A549 (cell line): ENCODE results near the gene TBL1Y. TPM values are rescaled to one million over a fixed set of nuclear protein-coding genes. Genes with fewer than 3 reads are reported as not detected.

Experiments used
- ATAC-seq, 2 experiments: fragments of 200-7000 bp in 1 of 2; fragments of >200 bp in 1 of 2; cut with Nextera tagmentation in 1 of 2; cut with Tn5 transposase in 1 of 2; 3 replicates each; pipeline versions ENCODE4 v1.8.0 to v1.9.1; 2018 to 2020; ENCODE audit warnings: mild to moderate bottlenecking in 1 of 2, moderate library complexity in 1 of 2
- CTCF ChIA-PET: fragments of 300-600 bp; sonication (Branson Sonifier 250); formaldehyde crosslinking; extraction: SDS; loops from one replicate; lab custom pipeline; 2021; ENCODE audit warnings: antibody characterized with exemption, inconsistent platforms; lab: Yijun Ruan, JAX
- POLR2A ChIA-PET: fragments of 350-600 bp; formaldehyde crosslinking; extraction: SDS; loops from one replicate; lab custom pipeline; 2021; ENCODE audit warnings: antibody characterized with exemption, inconsistent platforms; lab: Yijun Ruan, JAX
- DNase-seq, 2 experiments: peaks; one replicate each; pipeline versions ENCODE4 v3.0.0 to v3.0.0-alpha.2; 2011 to 2016; ENCODE audit warnings: low read depth in 1 of 2, low spot score in 1 of 2
- FAIRE-seq: peaks from 2 replicates; lab custom pipeline; 2011; peaks lifted over from hg19 to GRCh38; lab: Jason Lieb, UNC
- H3K27ac ChIP-seq, 2 experiments: fragments of >200 bp; sonication (Bioruptor Twin); formaldehyde crosslinking; 3 replicates each; pipeline ENCODE4 v1.5.1; 2016 to 2017
- H3K4me1 ChIP-seq: fragments of >200 bp; sonication (Bioruptor Twin); formaldehyde crosslinking; 3 replicates; pipeline ENCODE4 v1.6.1; 2016
- H3K4me2 ChIP-seq: fragments of >200 bp; sonication (Bioruptor Twin); formaldehyde crosslinking; 3 replicates; pipeline ENCODE4 v1.6.1; 2016
- H3K4me3 ChIP-seq: fragments of >200 bp; sonication (Bioruptor Twin); formaldehyde crosslinking; 3 replicates; pipeline ENCODE4 v1.5.1; 2016
- H3K9me3 ChIP-seq: fragments of >200 bp; sonication (Bioruptor Twin); formaldehyde crosslinking; 3 replicates; pipeline ENCODE4 v1.6.1; 2016
- CBX2 ChIP-seq: fragments of 200-600 bp; sonication (generic); IDR thresholded peaks from 2 replicates; pipeline ENCODE4 v1.6.1; 2016; ENCODE audit warnings: low read depth, mild to moderate bottlenecking, borderline replicate concordance
- CTCF ChIP-seq: fragments of >200 bp; sonication (Bioruptor Twin); formaldehyde crosslinking; IDR thresholded peaks from 3 replicates; pipeline ENCODE4 v1.5.1; 2016
- EHMT2 ChIP-seq: fragments of 200-600 bp; sonication (generic); IDR thresholded peaks from 2 replicates; pipeline ENCODE4 v1.6.1; 2016; ENCODE audit warnings: antibody characterized with exemption, low read depth, mild to moderate bottlenecking, moderate library complexity
- ESRRA ChIP-seq: fragments of 150-350 bp; IDR thresholded peaks from 2 replicates; pipeline ENCODE4 v1.6.1; 2014; ENCODE audit warnings: mild to moderate bottlenecking, low read length, borderline replicate concordance
- FOSL2 ChIP-seq, 2 experiments: fragments of 450-650 bp in 1 of 2; fragments of >200 bp in 1 of 2; sonication (Bioruptor Twin) in 1 of 2; formaldehyde crosslinking; IDR thresholded peaks; 2 replicates each; pipeline versions ENCODE4 v1.5.0 to v1.6.1; 2016 to 2020; ENCODE audit warnings: mild to moderate bottlenecking in 1 of 2, moderate library complexity in 1 of 2
- FOXS1 ChIP-seq: fragments of 250-450 bp; sonication (Bioruptor Pico); IDR thresholded peaks from 2 replicates; pipeline ENCODE4 v1.5.0; 2020; ENCODE audit warnings: mild to moderate bottlenecking, moderate library complexity
- GATA3 ChIP-seq: IDR thresholded peaks from 2 replicates; pipeline ENCODE4 v1.6.1; 2012; ENCODE audit warnings: borderline replicate concordance
- HMGXB4 ChIP-seq: fragments of 250-450 bp; sonication (Bioruptor Pico); IDR thresholded peaks from 2 replicates; pipeline ENCODE4 v1.5.0; 2021; ENCODE audit warnings: mild to moderate bottlenecking, moderate library complexity, borderline replicate concordance
- HOXB13 ChIP-seq: fragments of 250-450 bp; sonication (Bioruptor Pico); IDR thresholded peaks from 2 replicates; pipeline ENCODE4 v1.5.0; 2020; ENCODE audit warnings: low read depth, mild to moderate bottlenecking, moderate library complexity
- HOXB5 ChIP-seq: fragments of 250-450 bp; sonication (Bioruptor Pico); IDR thresholded peaks from 2 replicates; pipeline ENCODE4 v1.5.0; 2020; ENCODE audit warnings: mild to moderate bottlenecking, moderate library complexity
- JUN ChIP-seq, 2 experiments: fragments of >200 bp; sonication (Bioruptor Twin); formaldehyde crosslinking; IDR thresholded peaks; 2 replicates in 1 of 2; 3 replicates in 1 of 2; pipeline ENCODE4 v1.6.1; 2016 to 2017
- JUNB ChIP-seq: fragments of >200 bp; sonication (Bioruptor Twin); formaldehyde crosslinking; IDR thresholded peaks from 2 replicates; pipeline ENCODE4 v1.6.1; 2016
- MYC ChIP-seq: IDR thresholded peaks from 2 replicates; pipeline ENCODE4 v1.6.1; 2012; ENCODE audit warnings: mild to moderate bottlenecking, inconsistent platforms, low read length, improper control_type of control experiment, borderline replicate concordance
- PHF8 ChIP-seq: fragments of 200-600 bp; sonication (generic); IDR thresholded peaks from 2 replicates; pipeline ENCODE4 v1.6.1; 2016; ENCODE audit warnings: low read depth, mild to moderate bottlenecking, antibody characterized with exemption, moderate library complexity, borderline replicate concordance
- POLR2A ChIP-seq: IDR thresholded peaks from 2 replicates; pipeline ENCODE4 v1.6.1; 2012; ENCODE audit warnings: mild to moderate bottlenecking, low read length
- POLR2AphosphoS2 ChIP-seq: conservative IDR thresholded peaks from 2 replicates; pipeline ENCODE4 v1.6.1; 2012; ENCODE audit warnings: low read length, improper control_type of control experiment, inconsistent platforms
- TFCP2L1 ChIP-seq: fragments of 250-450 bp; sonication (Bioruptor Pico); IDR thresholded peaks from 2 replicates; pipeline ENCODE4 v1.5.0; 2021; ENCODE audit warnings: mild to moderate bottlenecking
- TP53 ChIP-seq: fragments of 250-450 bp; sonication (Bioruptor Pico); IDR thresholded peaks from 2 replicates; pipeline ENCODE4 v1.5.0; 2021; ENCODE audit warnings: mild to moderate bottlenecking, moderate library complexity
- ZSCAN20 ChIP-seq: fragments of 250-450 bp; sonication (Bioruptor Pico); IDR thresholded peaks from 2 replicates; pipeline ENCODE4 v1.8.0; 2022; ENCODE audit warnings: mild to moderate bottlenecking, moderate library complexity
- WGBS: methylation state at CpG from one replicate; pipeline ENCODE4 v1.1.6; 2017; ENCODE audit errors: missing lambda C conversion rate; 5-methylcytosine and 5-hydroxymethylcytosine counted together
- polyA plus RNA-seq, 4 experiments: library from polyadenylated mRNA; depleted of rRNA in 3 of 4; stranded (reverse); fragments of >200 nt; fragmentation: RNase III in 1 of 4; extraction: RNeasy Plus Mini Kit Qiagen cat#74134 plus additional on column Dnase treatment in 1 of 4; gene quantifications; 2 replicates in 3 of 4; 3 replicates in 1 of 4; pipeline ENCODE4 v1.2.3, GENCODE V29; 2011 to 2017

Gene TBL1Y
- polyA plus RNA-seq, 2 of the 4 experiments (the other 2 are of a cell fraction) = not detected

GRCh38 chrY:7013051-7013450 is 102.6 kb downstream of the TBL1Y start:
- no peak for FAIRE-seq
- ChIA-PET CTCF (no interaction called here), POLR2A (no interaction called here)
- no peak for ATAC-seq
- no peaks in the 10 kb centered on the region for H3K9me3 ChIP-seq
- H3K4me1 ChIP-seq = no peaks in the 10 kb centered on the region
- H3K27ac ChIP-seq = no peak overlapping the region
- H3K4me3 ChIP-seq = no peak overlapping the region
- H3K4me2 ChIP-seq = no peak overlapping the region
- 13% methylated on average over 1 of the region's 2 CpGs for WGBS
- no peak for DNase-seq
- TF ChIP-seq GATA3 (no peak), ESRRA (no peak), CTCF (no peak), HOXB5 (CRISPR knock-in tag) (no peak), TFCP2L1 (CRISPR knock-in tag) (no peak), POLR2A (no peak)

GRCh38 chrY:7016521-7016920 is 106.0 kb downstream of the TBL1Y start:
- FAIRE-seq (no peak), ATAC-seq (no peak), DNase-seq (no peak)
- Histone ChIP-seq H3K27ac (no peak overlapping the region), H3K4me3 (no peak overlapping the region), H3K9me3 (no peaks in the 10 kb centered on the region), H3K4me2 (no peak overlapping the region)
- POLR2A ChIA-PET = no interaction called here
- CTCF ChIA-PET = no interaction called here
- 0% methylated on average over 3 of the region's 4 CpGs for WGBS
- TF ChIP-seq POLR2AphosphoS2 = no peak
- no peak for TF ChIP-seq POLR2A
- no peak for TF ChIP-seq FOSL2 (IDR thresholded peaks at IDR 0.05)
- TF ChIP-seq FOSL2 (CRISPR knock-in tag; IDR thresholded peaks at IDR 0.05) = no peak
- TF ChIP-seq FOXS1 (CRISPR knock-in tag) = no peak
- no peak for TF ChIP-seq ZSCAN20 (CRISPR knock-in tag)
- TF ChIP-seq, all 56 proteins: peak for 0
- no peaks in the 10 kb centered on the region for H3K4me1 ChIP-seq

GRCh38 chrY:7017244-7018080 is 107.0 kb downstream of the TBL1Y start:
- H3K4me3 ChIP-seq = no peak overlapping the region
- no peaks in the 10 kb centered on the region for H3K9me3 ChIP-seq
- ATAC-seq = no peak
- TF ChIP-seq EHMT2 (no peak), CBX2 (no peak), CTCF (no peak), PHF8 (no peak), HMGXB4 (CRISPR knock-in tag) (no peak), JUN (IDR thresholded peaks at IDR 0.05) (no peak), MYC (no peak), JUNB (no peak), HOXB13 (CRISPR knock-in tag) (no peak), TP53 (CRISPR knock-in tag) (no peak)
- TF ChIP-seq, all 56 proteins: peak for 0
- POLR2A ChIA-PET = no interaction called here
- Histone ChIP-seq H3K4me1 (no peaks in the 10 kb centered on the region), H3K27ac (no peak overlapping the region), H3K4me2 (no peak overlapping the region)
- CTCF ChIA-PET = no interaction called here
- 3% methylated on average over 6 of the region's 6 CpGs for WGBS
- FAIRE-seq (no peak), DNase-seq (no peak)
